ELF-1 (cell line): Measurements from ENCODE around the gene SF3A1.

ENCODE experiments used
- DNase-seq: peaks from one replicate; pipeline ENCODE4 v3.0.0-alpha.2; 2016; ENCODE audit warnings: low read depth, low spot score

SF3A1 gene

DNA sequence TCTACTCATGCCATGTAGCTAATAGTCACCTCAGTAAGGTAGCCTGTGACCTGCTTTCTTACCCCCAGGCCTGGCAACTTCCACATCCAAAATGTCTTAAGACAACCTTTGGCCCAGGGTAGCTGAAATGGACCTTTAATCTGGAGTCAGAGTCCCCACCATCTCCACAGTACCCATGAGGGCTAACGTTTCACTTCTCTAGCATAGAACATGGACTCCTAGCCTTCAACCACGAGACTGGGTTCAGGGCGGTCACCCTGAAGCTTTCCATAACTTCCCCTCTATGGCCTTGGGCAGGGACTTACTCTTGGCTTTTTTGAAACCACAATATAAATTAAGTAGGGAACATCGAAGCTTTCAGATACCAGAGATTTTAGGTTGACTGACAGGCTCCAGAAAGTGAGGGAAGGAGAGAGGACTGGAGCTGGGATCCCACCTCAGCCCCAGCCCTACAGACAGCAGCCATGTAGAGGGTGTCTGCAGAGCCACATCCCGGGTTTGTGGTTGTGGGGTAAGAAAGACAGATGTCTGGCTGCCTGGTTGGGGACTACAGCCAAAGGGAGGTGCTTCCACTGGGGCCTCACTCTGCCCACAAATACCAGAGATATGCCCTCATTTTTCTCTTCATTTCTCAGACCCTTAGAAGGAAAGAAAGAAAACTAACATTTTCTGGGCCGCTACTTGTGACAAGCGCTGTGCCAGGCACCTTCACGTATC is 32.5 kb downstream of the SF3A1 start:
- no peak for DNase-seq

DNA sequence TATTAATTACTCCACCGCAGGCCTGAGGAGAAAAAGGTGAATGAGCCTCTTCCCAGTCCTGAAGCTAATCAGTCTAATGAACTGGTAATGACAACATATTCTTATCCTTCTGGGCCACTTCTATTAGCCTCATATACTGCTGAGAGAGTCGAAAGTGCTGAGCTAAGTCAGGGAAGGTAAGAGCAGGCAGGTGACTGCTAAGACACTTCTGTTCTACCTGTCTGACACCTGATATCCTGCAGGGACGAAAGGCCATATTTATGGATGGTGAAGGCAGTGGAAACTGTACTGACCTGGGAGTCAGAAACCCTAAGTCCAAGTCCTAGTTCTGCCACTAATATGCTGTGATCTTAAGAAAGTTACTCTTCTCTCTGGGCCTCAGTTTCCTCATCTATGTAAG is 33.4 kb downstream of the SF3A1 start:
- DNase-seq: no peak

GRCh38 chr22:30321461-30321860 is 35.2 kb downstream of the SF3A1 start:
- no peak for DNase-seq

DNA sequence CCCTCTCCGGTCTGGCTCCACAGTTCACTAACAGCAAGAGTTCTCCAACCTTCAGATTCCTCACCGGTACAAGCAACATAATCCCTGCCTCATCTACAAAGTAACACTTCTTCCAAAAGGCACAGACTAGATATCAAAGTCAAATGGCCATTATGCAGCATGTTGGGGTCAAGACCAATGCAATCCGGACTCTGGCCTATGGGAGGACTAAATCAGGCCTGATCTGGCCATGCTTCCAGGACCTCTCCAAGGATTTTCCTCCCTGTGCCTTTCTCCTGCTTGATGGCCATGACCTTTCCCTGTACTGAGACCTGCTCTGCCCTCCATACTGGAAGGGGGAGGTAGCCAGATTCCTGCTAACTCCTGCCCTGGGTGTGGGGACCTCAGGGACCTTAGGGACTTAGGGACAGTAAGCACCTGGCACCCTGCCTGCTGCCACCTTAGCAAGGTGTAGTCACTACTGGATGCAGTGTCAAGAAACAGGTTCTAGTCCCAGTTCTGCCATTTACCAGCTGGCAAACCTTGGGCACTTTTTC is 36.6 kb downstream of the SF3A1 start:
- DNase-seq: no peak

DNA sequence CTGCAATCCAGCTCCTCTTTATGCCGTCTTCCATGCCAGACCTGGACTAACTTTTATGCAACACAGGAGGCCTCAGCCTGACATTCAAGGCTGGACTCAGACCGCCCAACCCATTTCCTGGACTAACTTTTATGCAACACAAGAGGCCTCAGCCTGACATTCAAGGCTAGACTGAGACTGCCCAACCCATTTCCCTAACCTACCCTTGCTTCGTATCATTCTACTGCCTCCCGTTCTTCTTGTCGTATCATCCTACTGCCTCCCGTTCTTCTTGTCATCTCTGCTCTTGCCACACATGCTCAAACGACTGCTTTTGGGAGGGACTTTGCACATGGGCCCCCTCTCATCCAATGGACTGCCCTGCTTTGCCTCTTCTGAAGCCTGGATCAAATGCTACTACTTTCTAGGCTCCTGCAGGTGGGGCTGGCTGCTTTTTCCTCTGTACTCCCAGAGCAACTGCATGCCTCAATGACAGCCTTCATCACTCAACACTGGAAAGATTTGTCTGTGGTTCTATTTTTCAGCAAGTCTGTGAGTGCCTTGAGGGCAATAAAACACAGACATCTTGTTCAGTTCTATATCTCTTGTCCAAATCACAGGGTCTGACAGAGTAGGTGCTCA is 37.8 kb downstream of the SF3A1 start:
- DNase-seq: no peak

DNA sequence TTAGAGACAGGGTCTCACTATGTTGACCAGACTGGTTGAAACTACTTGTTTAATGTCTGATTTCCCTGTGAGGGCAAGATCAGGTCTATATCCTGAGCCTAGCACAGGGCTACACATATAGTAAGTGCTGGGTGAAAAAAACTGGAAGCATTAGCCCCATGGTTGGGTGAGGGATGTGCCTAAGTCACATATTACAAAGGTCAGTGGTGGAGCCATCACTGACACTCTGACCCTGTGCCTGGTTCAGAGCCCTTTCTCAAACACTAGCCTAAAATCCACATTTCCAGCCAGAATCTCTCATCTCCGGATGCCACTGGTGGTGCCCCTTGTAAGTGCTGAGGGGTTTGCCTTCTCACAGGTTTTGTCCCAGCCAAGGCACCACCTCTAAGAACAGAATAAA is 38.9 kb downstream of the SF3A1 start:
- no peak for DNase-seq

GRCh38 chr22:30315962-30316576 is 40.6 kb downstream of the SF3A1 start:
- DNase-seq: no peak

- DNase-seq: peak; percentile 42
These were observed 41.8 kb downstream of the SF3A1 start for GRCh38 chr22:30314915-30315314.

DNA sequence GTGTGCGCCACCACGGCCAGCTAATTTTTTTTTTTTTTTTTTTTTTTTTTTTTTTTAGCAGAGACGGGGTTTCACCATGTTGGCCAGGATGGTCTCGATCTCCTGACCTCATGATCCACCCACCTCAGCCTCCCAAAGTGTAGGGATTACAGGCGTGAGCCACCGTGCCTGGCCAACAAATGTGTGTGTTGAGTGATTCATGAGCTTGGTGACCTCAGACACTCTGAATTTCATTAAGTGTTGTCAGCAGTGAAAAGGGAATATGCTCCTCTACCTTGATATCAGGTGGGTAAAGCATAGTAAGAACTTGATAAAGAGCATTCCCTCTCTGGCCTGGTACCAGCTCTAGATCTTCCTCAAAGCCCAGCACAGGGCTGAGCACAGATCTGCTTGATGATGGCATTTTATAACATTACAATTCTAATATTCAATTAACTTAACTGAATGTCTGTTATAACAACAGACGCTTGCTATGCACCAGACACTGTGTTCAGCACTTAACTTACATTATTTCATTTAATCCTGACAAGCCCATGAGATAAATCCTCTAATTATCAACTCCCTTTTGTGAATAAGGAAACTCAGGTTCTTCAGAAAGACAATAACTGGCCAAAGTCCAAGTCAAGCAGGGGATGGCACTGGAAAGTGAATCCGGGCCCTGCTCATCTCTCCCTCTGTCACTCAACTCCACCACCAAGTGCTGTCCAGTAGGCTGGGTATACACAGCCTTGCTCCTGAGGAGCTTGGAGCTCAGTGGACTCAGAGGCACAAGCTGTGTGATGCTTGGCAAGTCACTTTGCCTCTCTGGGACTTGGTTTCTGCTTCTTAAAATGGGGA is 42.9 kb downstream of the SF3A1 start:
- no peak for DNase-seq

DNA sequence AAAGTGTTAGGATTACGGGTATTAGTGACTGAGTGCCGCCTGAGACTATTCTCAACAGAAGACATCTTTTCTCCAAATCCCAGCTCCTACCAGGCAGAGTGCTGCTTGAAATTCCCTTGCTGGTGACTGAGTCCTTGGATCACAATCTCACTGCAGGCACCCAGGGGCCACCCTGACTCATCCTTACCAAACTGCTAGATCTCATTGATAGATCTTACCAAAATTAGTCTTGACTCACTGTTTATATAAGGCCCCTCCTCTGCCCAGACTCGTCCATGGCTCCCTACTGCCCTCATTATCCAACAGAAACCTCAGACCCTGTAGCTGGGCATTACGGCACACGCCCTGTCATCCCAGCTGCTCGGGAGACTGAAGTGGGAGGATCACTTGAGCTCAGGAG is 44.6 kb downstream of the SF3A1 start:
- DNase-seq: no peak

DNA sequence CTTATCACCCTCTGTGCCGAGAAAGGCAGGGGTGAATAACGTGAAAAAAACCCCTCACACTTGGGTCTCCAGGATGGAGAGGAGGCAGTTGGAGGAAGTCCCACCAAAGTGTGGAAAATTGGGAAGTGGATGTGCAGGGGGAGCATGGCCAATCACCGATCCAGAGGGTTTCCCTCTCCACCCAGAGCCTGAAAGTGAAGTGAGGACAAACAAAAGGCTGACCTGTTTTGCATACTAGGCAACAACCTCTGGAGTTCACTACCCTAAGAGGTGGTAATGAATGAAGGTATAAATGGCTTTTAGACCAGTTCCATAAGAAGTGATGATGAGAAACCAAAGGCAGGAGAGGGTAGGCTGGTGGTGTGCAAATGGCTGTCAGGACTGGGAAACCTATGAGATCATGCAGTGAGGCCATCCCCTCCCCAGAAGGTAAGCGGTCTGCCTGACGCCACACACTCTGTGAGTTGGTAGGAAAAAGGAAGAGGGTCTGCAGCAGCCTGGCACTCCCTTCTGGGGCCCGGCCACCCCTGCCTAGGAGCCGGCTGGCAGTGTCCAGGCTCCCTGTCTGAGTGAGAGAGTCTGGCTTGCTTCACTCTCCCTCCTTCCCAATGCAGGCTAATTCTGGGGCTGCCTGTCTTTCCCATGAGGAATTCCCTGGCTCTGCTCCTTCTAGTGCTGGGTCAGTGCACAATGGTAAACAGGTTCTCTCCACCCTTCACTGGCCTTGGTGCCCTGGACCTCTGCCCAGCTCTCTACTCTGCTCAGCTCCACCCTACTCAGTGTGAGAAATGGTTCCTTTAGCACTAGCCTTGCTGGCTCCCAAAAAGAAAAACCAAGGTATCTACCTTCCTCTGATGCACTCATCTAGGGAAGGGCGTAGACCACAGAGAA is 45.6 kb downstream of the SF3A1 start:
- no peak for DNase-seq

GRCh38 chr22:30309951-30310741 is 46.5 kb downstream of the SF3A1 start:
- no peak for DNase-seq

- no peak for DNase-seq
These were observed 48.0 kb downstream of the SF3A1 start for GRCh38 chr22:30308518-30309230.

- DNase-seq: no peak
These were observed 48.6 kb downstream of the SF3A1 start for GRCh38 chr22:30308093-30308492.

DNA sequence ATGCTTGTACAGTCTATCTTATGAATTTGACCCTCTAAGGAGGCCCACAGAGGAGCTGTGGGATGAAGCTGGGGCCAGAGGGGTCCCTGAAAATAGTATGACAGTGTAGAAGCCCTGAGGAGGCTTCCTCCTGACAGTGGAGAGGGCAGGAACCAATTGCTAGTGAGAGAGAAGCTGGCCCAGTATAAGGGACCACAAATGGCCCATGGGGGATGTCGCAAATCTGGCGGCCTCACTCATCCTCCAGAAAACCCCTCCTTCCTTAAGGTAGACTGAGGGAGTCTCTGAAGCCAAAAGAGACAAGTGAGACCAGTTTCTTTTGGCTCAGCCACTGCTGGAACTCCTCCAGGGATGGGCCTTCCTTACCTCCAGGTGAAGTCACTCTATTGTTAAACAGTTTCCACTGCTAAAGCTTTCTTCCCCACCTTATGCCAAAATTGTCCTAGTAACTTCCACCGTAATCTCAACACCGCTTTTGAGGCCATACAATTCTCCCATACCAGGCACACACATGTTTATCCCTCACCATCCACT is 49.6 kb downstream of the SF3A1 start:
- no peak for DNase-seq

GRCh38 chr22:30306627-30307011 is 50.1 kb downstream of the SF3A1 start:
- DNase-seq: no peak

GRCh38 chr22:30305906-30306626 is 50.6 kb downstream of the SF3A1 start:
- no peak for DNase-seq

DNA sequence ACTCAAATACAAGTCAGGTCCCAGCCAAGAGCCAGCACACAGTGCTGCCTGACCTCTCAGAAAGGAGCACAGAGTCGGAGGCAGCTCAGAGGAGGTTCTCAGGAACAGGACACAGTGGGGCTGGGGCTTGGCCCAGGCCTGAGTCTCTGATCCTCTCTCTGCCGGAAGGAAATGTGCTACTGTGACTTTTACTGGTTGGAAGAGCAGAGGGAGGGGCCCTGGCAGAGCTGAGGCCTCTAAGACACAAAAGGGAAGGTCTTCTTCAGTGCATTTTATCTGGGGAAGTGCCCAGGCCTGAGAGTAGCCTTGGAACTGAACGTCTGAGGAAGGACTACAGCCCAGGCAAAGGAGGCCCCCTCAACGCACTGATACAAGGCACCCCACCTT is 51.2 kb downstream of the SF3A1 start:
- peak; percentile 26 for DNase-seq
